Neural progenitor cell (in vitro differentiated cells): Measurements from ENCODE around the gene COLEC12. TPM values are rescaled to one million over a fixed set of nuclear protein-coding genes. Genes with fewer than 3 reads are reported as not detected.

ENCODE experiments used
- DNase-seq: peaks from one replicate; pipeline ENCODE4 v3.0.0-alpha.2; 2016; ENCODE audit warnings: low spot score
- H2AFZ ChIP-seq: fragments of 200-600 bp; sonication (generic); replicated peaks from 2 replicates; pipeline ENCODE4 v1.6.1; 2016; ENCODE audit warnings: antibody characterized with exemption
- H3F3A ChIP-seq: fragments of 200-600 bp; sonication (generic); 2 replicates; pipeline ENCODE4 v1.6.1; 2016; ENCODE audit warnings: antibody characterized with exemption, low read depth
- H3K27ac ChIP-seq: fragments of 200-600 bp; sonication (generic); 2 replicates; pipeline ENCODE4 v1.5.1; 2016; ENCODE audit warnings: mild to moderate bottlenecking
- H3K27me3 ChIP-seq: fragments of 200-600 bp; sonication (generic); 2 replicates; pipeline ENCODE4 v1.6.1; 2016; ENCODE audit warnings: mild to moderate bottlenecking, moderate library complexity
- H3K36me3 ChIP-seq: fragments of 200-600 bp; sonication (generic); 2 replicates; pipeline ENCODE4 v1.5.1; 2016
- H3K4me1 ChIP-seq: fragments of 200-600 bp; sonication (generic); 2 replicates; pipeline ENCODE4 v1.6.1; 2016; ENCODE audit warnings: mixed run types
- H3K4me2 ChIP-seq: fragments of 200-600 bp; sonication (generic); 2 replicates; pipeline ENCODE4 v1.6.1; 2016
- H3K4me3 ChIP-seq: fragments of 200-600 bp; sonication (generic); 2 replicates; pipeline ENCODE4 v1.5.1; 2016
- H3K79me2 ChIP-seq: fragments of 200-600 bp; sonication (generic); 2 replicates; pipeline ENCODE4 v1.6.1; 2016; ENCODE audit warnings: low read depth
- H3K9ac ChIP-seq: fragments of 200-600 bp; sonication (generic); 2 replicates; pipeline ENCODE4 v1.6.1; 2016
- H3K9me3 ChIP-seq: fragments of 200-600 bp; sonication (generic); 2 replicates; pipeline ENCODE4 v1.5.1; 2016; ENCODE audit warnings: low read depth
- H4K20me1 ChIP-seq: fragments of 200-600 bp; sonication (generic); 2 replicates; pipeline ENCODE4 v1.6.1; 2016; ENCODE audit warnings: low read depth
- H3K27ac Mint-ChIP-seq: 3 replicates; pipeline ENCODE4 v1.8.0; 2021; ENCODE audit warnings: mixed read lengths
- H3K27me3 Mint-ChIP-seq: 2 replicates; pipeline ENCODE4 v1.8.0; 2022; ENCODE audit warnings: low read depth, mild to moderate bottlenecking, inconsistent platforms, moderate library complexity, mixed read lengths; ENCODE audit not compliant: insufficient read depth
- H3K36me3 Mint-ChIP-seq: 3 replicates; pipeline ENCODE4 v1.8.0; 2021; ENCODE audit warnings: mixed read lengths
- H3K4me1 Mint-ChIP-seq: 3 replicates; pipeline ENCODE4 v1.8.0; 2021; ENCODE audit warnings: mixed read lengths
- H3K4me3 Mint-ChIP-seq: 3 replicates; pipeline ENCODE4 v1.8.0; 2021; ENCODE audit warnings: mild to moderate bottlenecking, moderate library complexity, mixed read lengths
- H3K9me3 Mint-ChIP-seq: 3 replicates; pipeline ENCODE4 v1.8.0; 2020; ENCODE audit warnings: mixed read lengths
- CTCF ChIP-seq: fragments of 200-600 bp; sonication (generic); IDR thresholded peaks from 2 replicates; pipeline ENCODE4 v1.5.1; 2017; ENCODE audit warnings: antibody characterized with exemption, mild to moderate bottlenecking
- EZH2 ChIP-seq: fragments of 200-600 bp; sonication (generic); IDR thresholded peaks from 2 replicates; pipeline ENCODE4 v1.6.1; 2017; ENCODE audit warnings: antibody characterized with exemption, mild to moderate bottlenecking, moderate library complexity
- EZH2phosphoT487 ChIP-seq: fragments of 200-600 bp; sonication (generic); IDR thresholded peaks from 2 replicates; pipeline ENCODE4 v1.6.1; 2017; ENCODE audit warnings: antibody characterized with exemption
- total RNA-seq: library from RNA; depleted of rRNA; stranded (reverse); fragments of >200 nt; gene quantifications from 2 replicates; pipeline ENCODE4 v1.2.3, GENCODE V29; 2015; ENCODE audit warnings: low replicate concordance

Gene COLEC12
- total RNA-seq, 1 donor from 2014 or later, result 2.0 TPM

- Histone ChIP-seq H3K4me3 (no peak overlapping the region), H4K20me1 (no peaks in the 10 kb centered on the region), H3K27me3 (no peaks in the 10 kb centered on the region), H3F3A (peaks cover 12% of the 10 kb centered on the region), H3K27ac (no peak overlapping the region), H3K79me2 (no peaks in the 10 kb centered on the region), H3K4me1 (peaks cover 16% of the 10 kb centered on the region), H3K9ac (no peak overlapping the region), H2AFZ (no peak overlapping the region), H3K4me2 (no peak overlapping the region), H3K36me3 (no peaks in the 10 kb centered on the region), H3K9me3 (no peaks in the 10 kb centered on the region)
- Mint-ChIP-seq H3K27me3 (peaks cover 3% of the 10 kb centered on the region), H3K36me3 (no peaks in the 10 kb centered on the region), H3K9me3 (no peaks in the 10 kb centered on the region), H3K4me1 (peaks cover 7% of the 10 kb centered on the region), H3K4me3 (no peak overlapping the region), H3K27ac (no peak overlapping the region)
- TF ChIP-seq EZH2 (no peak), EZH2phosphoT487 (no peak), CTCF (no peak)
- DNase-seq, result no peak
Measured at GRCh38 chr18:274313-274712, 226.2 kb downstream of the COLEC12 start.

GRCh38 chr18:273525-273924, 227.0 kb downstream of the COLEC12 start:
- Histone ChIP-seq H4K20me1 (no peaks in the 10 kb centered on the region), H3K9me3 (no peaks in the 10 kb centered on the region), H3K4me2 (no peak overlapping the region), H3K9ac (no peak overlapping the region), H2AFZ (no peak overlapping the region), H3F3A (peaks cover 12% of the 10 kb centered on the region), H3K79me2 (no peaks in the 10 kb centered on the region), H3K27me3 (no peaks in the 10 kb centered on the region), H3K36me3 (no peaks in the 10 kb centered on the region), H3K27ac (no peak overlapping the region), H3K4me1 (peaks cover 16% of the 10 kb centered on the region), H3K4me3 (no peak overlapping the region)
- DNase-seq, result no peak
- Mint-ChIP-seq H3K9me3 (no peaks in the 10 kb centered on the region), H3K27me3 (peaks cover 3% of the 10 kb centered on the region), H3K36me3 (no peaks in the 10 kb centered on the region), H3K27ac (no peak overlapping the region), H3K4me3 (no peak overlapping the region), H3K4me1 (peaks cover 12% of the 10 kb centered on the region)
- TF ChIP-seq CTCF (no peak), EZH2phosphoT487 (no peak), EZH2 (no peak)

DNA sequence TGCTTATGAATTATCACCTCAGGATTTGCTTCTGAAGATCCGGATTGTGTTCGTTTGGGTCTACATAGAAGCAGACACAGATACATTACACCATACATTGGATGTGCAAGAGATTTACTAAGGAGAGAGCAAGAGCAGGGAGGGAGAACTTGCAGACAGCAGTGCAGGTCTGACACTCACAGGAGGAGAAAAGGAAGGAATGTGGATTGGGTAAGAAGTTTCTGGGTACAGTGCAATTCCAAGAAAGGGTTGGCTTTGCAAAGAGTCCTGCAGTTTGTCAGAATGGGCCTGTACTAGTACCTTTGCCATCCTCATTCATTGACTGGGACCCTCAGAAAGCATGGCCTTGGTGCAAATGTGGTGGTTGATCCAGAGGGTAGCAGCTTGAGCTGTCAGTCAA, 227.9 kb downstream of the COLEC12 start:
- TF ChIP-seq EZH2phosphoT487 (no peak), EZH2 (no peak), CTCF (no peak)
- no peaks in the 10 kb centered on the region for H3K36me3 Mint-ChIP-seq
- Histone ChIP-seq H3K9ac (no peak overlapping the region), H3K27ac (no peak overlapping the region), H3K36me3 (no peaks in the 10 kb centered on the region), H3K79me2 (no peaks in the 10 kb centered on the region), H3K4me2 (peak overlapping the region; percentile 29), H3K4me1 (peaks cover 16% of the 10 kb centered on the region), H2AFZ (peak overlapping the region; percentile 80), H3F3A (peaks cover 12% of the 10 kb centered on the region), H3K4me3 (no peak overlapping the region), H3K9me3 (no peaks in the 10 kb centered on the region), H4K20me1 (no peaks in the 10 kb centered on the region), H3K27me3 (no peaks in the 10 kb centered on the region)
- peak overlapping the region; percentile 31 for H3K27ac Mint-ChIP-seq
- no peak for DNase-seq
- H3K9me3 Mint-ChIP-seq, result no peaks in the 10 kb centered on the region
- H3K4me1 Mint-ChIP-seq, result peaks cover 12% of the 10 kb centered on the region
- peaks cover 3% of the 10 kb centered on the region for H3K27me3 Mint-ChIP-seq
- H3K4me3 Mint-ChIP-seq, result no peak overlapping the region
